Activated CD8-positive, alpha-beta memory T cell treated with anti-CD3 and anti-CD28 coated beads for 48 hours (primary cell): ENCODE measurements around the gene POLDIP3.
"Not testable (repeated sequence)": the region's sequence is repeated elsewhere in the genome, so short reads cannot be mapped to it uniquely, and the experiment has no call there.

Source experiments
- DNase-seq, 3 experiments: peaks; one replicate each; pipeline ENCODE4 v3.0.0-alpha.2; 2020; ENCODE audit warnings: low read depth in 2 of 3, low spot score in 2 of 3

The POLDIP3 gene

DNA sequence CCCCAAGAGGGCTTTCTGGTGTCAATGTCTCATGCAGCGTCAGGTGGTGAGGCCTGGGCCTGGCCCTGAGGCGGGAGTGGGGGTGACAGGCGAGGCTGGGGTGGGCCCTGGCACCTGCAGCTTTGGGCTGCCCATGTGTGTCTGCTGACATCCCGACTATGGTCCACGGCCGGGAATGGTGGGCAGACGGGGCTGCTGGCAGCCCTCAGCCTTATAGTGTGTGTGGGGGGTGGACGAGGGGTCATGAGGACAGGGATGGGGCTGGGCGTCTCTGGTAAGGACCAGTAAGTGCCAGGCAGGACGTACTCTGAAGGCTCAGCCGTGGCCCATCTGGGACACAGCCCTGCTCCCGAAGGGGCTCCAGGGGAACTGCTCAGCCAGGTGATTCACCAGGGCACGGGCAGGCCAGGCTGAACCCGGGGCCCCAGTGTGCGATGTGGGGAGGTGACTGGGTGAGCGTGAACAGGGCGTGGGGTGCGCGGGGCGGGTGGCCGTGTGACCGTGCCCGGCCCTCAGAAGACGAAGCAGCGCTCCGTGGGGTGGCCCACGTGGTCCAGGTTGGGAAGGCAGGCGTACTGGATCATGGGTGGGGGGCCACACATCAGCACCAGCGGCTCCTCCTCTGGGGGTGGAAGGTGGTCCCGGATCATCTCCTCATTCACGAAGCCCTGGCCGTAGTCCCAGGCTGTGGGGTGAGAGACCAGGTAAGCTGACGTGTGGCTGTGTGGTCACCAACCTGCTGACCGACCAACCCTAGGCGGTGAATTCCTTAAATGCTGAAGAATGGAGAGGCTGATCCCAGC is 4.8 kb upstream of the POLDIP3 start:
- no peak for DNase-seq

DNA sequence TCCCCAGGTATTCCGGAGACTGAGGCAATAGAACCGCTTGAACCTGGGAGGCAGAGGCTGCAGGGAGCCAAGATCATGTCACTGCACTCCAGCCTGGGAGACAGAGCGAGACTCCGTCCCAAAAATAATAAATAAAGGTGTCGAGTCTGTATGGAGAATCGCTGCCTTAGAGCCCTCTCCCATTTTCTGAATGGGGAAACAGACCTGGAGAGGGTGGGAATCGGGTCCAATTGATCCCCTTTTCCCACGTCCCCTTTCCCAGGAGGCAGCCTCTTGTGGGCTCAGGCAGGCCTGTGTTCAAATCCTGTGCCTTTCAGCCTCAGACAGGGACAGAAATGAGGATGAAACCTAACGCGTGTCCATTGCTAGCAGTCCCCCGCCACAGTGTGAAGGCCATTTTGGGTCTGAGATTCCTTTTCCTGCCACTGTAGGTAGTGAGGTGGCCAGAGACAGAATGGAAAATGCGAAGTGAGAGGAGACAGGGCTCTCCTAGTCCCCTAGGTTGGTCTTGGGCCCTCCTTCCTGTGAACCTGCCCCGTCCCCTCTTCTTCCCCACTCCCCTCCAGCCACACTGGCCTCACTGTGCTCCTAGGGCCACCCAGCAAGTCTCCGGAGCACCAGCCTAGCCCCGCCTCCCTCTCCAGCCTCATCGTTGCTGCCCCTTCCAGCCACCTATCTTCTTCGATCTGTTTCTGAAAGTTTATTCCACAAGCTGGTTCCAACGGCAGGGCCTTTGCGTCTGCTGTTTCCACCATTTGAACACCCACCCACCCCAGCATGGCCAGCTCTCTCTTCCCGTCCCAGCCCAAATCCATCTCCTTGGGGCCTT is 2.7 kb upstream of the POLDIP3 start:
- no peak for DNase-seq

DNA sequence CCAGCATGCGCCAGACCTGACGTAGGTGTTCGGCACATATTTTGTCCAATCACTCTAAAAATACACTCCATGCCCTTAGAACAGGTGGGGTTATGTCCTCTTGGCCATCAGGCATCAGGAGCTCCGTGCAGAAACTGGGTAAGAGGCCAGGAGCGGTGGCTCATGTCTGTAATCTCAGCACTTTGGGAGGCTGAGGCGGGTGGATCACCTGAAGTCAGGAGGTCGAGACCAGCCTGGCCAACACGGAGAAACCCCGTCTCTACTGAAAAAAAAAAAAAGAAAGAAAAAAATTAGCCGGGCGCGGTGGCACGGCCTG is 1.1 kb upstream of the POLDIP3 start:
- not testable (repeated sequence) for DNase-seq

DNA sequence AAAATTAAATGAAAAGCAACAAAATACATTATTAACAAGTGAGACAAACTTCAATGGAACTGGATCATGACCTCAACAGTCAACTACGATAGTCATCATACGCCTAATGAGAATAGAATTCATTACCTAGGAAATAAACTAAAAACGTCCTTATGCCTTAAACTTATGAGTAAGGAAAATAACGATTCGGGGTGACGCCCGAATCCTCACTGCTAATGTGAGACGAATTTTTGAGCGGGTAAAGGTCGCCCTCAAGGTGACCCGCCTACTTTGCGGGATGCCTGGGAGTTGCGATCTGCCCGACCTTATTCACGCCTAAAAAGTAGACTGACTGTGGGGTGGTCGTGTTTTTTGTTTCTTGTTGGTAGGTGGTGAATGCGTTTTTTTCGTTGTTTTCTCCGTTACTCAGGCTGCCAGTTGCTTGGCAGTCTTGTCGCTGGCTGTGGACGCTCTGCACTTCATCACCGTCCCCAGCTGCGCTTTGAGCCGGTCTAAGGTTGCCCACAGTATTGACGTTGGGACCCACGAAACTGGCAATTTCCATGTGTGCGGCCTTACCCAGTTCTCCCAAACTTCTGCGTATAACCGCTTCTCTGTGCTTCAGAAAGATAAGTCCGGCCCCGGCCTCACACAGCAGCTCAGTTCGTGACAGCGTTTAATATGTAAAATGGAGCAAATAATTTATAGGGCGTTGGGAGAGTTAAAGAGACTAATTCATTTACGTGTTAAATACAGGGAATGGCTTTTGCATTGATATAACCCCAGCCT is 593 bp upstream of the POLDIP3 start:
- DNase-seq = peak; percentile 70 to 79 (median 71)

DNA sequence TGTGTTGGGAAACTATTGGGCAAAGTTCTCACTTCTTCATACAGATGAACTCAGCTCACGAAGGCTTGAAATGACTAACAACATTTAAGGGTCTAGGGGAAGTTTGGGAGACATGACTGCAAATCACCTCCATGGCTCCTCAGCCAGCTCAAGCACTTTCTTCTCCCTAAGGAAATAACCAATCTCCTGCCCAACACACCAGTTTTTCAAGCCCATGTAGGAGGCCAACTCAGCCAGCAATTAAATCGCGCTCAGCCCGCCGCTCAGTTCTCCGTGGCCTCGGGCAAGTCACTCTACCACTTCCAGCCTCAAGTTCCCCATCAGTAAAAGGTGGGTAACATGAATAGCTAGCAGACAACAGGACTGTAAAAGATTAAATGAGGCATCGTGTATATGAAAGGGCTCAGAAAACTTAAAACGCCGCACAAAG is 796 bp downstream of the POLDIP3 start:
- DNase-seq = peak in 1 of 3 experiments; percentile 7

DNA sequence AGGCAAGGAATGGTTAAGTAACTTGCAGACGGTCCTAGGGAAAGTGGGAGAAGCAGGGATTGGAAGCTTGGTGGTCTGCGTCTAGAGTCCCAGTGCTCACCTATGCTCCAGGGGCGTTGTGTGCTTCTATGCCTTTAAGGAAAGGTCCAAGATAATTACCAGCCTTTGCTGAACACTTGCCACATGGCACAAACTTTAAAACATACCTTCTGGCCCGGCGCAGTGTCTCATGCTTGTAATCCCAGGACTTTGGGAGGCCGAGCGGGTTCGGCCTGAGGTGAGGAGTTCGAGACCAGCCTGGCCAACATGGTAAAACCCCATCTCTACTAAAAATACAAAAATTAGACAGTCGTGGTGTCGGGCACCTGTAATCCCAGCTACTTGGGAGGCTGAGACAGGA is 2.3 kb downstream of the POLDIP3 start:
- no peak for DNase-seq

DNA sequence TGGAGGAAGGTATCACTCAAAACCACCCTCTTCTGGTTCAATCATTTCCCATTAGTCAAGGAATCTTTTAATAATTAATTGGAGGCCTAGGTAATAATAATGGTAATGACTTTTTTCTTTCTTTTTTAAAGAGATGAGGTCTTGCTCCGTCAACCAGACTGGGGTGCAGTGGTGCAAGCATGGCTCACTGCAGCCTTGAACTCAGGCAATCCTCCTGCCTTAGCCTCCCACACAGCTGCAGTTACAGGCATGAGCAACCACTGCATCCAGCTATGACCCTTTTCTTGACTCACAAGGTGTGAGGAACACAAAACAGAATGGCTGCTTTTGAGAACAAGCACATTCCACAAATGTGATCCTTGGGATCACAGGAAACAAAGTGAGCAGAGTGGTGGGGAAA is 3.6 kb downstream of the POLDIP3 start:
- DNase-seq = no peak

DNA sequence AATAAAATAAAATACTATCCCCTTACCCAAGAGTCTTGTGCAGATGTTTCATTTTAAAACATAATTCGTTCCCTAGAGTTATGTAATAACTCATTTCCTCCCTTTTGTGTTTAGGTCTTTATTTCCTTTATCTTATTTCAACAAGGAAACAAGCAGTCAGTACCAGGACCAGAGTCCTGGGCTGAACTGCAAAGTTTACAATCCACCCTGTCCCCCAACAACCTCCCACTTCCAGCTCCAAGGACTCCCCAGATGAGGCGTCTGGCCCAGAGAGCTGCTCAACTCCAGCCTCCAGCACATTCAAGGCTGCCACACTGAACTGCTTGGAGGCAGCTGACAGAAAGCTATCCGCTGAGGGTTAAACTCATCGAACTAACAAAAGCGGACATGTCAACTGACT is 4.5 kb downstream of the POLDIP3 start:
- no peak for DNase-seq

DNA sequence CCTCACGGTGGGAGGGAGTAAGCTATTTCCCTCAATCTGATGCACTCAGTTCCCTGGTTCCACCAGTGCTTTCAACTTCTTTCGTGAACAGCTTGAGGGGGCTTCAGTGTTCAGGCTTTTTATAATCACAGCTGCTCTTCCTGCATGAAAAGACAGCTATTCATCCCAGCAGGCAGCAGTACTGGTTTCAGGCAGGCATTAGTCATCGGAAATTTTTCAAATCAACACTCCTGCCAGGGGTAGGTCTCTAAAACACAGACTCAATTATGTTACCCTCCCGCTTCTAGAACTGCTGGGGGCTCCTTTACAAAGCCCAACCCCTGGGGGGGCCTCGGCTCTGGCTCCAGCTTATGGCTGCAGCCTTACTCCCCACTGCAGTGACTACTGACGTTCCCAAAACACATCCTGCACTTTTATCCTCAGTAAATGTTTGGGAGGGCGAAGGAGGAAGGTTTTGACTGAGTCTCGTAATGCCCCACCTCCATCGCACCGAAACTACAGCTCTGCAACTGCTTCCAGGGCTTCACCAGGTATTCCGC is 5.8 kb downstream of the POLDIP3 start:
- no peak for DNase-seq

DNA sequence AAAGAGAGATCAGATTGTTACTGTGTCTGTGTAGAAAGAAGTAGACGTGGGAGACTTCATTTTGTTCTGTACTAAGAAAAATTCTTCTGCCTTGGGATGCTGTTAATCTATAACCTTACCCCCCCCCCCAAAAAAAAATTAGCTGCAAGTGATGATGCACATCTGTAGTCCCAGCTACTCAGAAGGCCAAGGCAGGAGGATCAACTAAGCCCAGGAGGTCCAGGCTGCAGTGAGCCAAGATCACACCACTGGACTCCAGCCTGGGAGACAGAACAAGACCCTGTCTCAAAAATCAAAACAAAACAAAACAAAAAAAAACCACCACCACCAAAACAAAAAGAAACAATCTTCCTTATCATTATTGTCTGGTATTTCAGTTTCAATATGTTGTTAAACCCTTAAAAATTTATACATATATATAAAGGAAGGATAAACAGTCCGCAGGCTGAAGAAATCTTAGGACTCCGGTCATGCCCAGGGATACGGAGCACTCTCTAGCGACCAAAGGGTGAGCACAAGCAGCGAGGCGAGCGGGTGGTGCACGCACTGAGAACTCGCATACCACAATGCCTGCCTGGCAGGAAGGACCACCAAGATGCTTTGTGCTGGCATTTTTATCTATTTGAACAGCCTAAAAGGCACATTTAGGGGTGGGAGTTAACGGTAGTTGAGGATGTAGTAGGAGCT is 6.4 kb downstream of the POLDIP3 start:
- no peak for DNase-seq

DNA sequence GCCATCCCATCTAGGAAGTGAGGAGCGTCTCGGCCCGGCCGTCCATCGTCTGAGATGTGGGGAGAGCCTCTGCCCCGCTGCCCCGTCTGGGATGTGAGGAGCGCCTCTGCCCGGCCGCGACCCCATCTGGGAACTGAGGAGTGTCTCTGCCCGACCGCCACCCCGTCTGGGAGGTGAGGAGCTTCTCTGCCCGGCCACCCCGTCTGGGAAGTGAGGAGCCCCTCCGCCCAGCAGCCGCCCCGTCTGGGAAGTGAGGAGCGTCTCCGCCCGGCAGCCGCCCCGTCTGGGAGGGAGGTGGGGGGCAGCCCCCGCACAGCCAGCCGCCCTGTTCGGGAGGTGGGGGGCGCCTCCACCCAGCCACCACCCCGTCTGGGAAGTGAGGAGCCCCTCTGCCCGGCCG is 7.0 kb downstream of the POLDIP3 start:
- DNase-seq = not testable (repeated sequence)

DNA sequence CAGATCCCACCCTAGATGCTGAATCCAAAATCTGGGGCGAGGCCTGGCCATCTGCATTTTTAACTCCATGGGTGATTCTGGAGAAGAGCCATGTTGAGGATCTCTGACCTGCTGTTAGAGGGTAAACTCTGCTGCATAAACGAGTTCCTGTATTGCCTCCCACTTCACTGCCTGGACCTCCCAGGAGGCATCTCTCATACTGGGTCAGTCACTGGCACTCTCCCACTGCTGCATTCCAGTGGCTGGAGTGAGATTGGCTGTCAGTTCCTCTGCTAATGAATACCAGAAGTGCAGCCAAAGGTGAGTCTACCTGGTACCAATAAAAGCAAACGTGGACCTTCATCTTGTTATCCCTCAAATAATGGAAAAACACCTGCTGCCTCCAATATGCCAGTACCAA is 10.3 kb downstream of the POLDIP3 start:
- no peak for DNase-seq

DNA sequence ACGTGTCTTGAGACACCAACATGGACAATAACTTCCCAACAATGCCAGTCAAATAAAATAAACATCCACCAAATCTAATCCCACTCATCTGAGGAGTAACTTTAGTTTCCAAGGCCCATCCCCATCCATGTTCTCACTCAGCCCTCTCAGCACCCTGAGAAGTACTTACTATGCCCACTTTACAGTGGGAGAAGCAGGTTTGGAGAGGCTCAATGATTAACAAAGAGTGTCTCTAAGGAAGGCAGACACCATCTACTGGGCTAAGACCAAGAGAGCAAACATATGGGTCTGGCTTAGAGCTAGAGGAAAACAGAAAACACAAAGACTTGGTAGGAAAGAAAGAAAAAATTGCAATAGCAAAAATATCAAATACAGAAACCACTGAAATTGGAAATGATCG is 11.3 kb downstream of the POLDIP3 start:
- no peak for DNase-seq

DNA sequence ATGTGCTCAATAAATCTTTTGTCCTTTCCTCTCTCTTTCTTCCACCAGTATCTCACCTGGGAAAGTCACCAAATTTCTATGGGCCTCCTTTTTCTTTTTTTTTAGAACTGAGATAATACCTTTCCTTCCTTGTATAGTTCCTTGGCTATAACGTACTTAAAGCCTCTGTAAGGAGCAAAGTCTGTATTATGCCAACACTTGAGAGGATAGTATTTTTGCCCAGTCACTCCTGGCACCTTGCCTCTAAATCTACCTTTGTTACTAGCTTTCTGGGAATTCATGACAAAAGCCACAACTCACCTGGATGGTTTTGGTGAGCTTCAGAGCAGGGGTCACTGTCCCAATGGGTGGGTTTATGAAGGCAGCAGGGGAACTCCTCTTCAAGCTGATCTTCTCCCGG is 12.2 kb downstream of the POLDIP3 start:
- DNase-seq = no peak

DNA sequence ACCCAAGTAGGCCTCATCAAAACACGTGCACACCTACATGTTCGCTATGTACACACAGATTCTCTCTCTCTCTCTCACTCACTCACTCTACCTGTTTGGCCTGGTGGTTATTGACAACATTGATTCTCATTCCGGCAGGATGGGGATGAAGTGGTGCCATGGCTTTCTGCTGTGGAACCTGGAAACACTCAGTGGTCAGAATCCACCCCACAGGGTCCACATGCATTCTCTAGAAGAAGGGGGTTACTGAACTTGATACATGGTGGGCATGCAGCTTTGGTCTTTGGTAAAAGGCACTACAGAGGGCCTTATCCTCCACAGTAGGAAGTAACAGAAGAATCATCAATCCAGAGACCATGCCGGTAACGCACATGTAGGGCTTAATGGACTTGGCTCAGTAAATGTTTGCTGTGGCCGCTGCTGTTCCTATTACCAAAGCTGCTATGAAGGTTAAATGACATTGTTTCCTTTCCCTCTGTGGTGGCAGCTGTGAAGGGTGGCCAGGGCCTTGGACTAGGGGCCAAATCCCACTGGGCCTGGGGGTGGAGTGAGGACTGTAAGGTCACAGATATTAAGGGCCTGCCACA is 12.7 kb downstream of the POLDIP3 start:
- DNase-seq = no peak

DNA sequence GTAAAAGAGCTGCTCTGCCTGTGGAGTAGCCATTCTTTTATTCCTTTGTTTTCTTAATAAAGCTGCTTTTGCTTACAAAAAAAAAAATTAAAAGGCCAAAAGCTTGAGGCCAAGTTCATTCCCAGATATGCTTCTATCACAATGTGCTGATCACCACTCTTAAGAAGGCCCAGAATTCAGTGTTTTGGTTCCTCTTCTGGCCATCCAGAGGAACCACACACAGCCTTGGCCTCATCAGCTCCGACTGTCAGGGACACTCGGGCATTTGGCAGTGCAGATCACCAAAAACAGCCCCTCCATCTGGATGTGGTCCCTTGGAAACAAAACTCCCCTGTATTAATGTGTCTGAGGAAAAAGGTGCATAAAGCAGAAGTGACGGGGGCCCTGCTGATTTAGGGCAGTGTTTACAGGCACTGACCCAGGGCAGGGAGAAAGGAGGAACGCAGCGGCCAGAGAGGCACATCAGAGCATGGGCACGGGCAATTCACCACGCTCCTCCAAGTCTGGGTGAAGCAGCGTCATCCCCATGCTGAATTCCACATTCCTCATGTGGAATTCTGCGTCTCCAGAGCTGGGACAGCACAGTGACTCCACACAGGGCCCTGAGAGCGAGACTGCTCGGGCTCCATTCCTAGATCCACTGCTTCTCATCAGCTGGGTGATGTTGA is 17.7 kb downstream of the POLDIP3 start:
- no peak for DNase-seq

DNA sequence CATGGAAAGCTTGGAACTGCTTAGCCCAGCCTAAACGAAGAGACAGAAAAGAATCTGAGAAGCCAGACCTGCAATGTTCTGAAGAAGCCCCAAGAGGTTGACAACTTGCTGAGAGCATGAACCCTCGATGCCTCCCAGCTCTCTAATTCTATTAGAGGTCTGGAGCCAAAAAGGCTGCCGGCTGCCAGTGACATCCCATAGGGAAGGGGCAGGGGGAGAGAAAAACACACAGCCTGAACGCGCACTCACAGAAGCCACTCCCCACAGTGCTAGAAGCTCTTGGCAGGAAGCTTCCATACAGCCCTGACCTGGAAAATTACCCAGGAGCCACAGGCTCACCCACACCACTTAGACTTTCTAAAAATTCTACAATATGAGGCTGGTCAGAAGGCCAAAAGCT is 18.3 kb downstream of the POLDIP3 start:
- DNase-seq = no peak

DNA sequence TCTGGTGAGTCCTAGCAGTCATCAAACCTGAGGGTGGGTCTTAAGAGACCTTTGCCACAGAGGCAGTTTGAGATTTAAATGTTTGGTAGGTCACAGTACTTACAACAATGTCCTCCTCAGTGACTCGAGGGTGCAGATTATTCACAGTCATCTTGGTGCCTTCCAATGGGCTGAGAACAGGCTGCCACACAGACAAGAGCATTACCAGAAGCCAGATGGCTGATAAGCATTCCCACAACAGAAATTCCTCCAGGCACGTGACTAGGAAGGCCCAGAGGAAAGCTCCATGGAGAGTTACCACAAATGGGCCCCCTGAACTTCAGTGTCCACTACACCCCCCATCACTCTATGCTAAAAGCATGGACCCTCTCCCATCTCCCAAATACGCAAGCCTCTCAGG is 19.2 kb downstream of the POLDIP3 start:
- DNase-seq = no peak

DNA sequence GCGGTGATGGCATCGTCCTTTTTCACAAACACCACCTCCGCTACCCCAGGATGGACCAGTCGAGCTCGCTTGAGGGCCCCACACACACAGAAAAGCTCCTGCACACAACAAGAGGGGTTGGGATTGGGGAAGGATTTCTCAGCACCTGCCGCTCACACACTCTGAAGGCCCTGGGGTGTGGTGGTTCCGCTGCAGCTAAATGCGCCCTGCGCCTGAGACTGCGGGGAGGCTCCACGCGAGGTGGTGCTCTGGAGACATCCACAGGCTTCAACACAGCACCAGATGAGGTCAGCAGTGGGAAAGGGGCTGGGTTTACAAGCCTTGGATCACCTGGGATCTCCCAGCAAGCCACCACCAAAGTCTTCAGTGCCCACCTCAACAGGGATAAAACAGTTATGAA is 22.7 kb downstream of the POLDIP3 start:
- DNase-seq = no peak

DNA sequence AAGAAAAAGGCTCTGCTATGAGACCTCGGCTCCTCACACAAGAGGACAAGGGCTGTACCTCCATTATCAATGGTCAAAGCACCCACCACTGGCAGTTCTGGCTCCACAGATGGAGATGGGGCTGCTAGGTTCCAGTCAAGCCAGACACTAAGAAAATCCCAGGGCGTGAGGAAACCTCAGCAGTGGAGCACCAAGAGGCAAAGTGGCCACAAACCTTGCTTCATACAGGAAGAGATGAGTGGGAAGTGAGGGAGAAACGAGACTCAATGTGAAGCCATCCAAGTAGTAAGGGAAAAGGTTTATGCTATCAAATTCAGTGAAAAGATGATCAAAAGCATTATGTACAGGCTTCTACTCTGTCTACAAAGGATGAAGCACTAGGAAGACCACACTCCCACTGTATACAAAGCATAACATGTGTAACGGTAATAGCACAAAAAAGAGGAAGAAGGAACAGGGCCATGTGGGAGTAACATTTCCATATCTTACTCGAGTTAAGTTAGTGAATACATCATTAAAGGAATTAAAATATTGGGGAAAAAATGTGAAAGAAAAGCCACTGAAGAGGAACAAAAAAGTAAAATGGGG is 27.0 kb downstream of the POLDIP3 start:
- no peak for DNase-seq
